Endothelial cell of umbilical vein (primary cell): ENCODE data around the gene PDHX. TPM values are rescaled to one million over a fixed set of nuclear protein-coding genes. Genes with fewer than 3 reads are reported as not detected.
A peak's percentile ranks its signal among the peaks of the same experiment; 100 is the strongest.

Experiments
- BruUV-seq: library from RNA; stranded (reverse); fragments of 400-500 nt; replicated peaks from 2 replicates; lab custom pipeline; 2021; lab: Mats Ljungman, UMichigan
- CTCF ChIA-PET: fragments of 300-600, 350-600 bp; sonication (Branson Sonifier 250); formaldehyde crosslinking; loops from one replicate; lab custom pipeline; 2021; ENCODE audit warnings: antibody characterized with exemption, inconsistent platforms; lab: Charles Lee
- POLR2A ChIA-PET: fragments of 300-600, 350-600 bp; sonication (Branson Sonifier 250); formaldehyde crosslinking; loops from one replicate; lab custom pipeline; 2021; ENCODE audit warnings: antibody characterized with exemption, inconsistent platforms; lab: Charles Lee
- DNase-seq: peaks from one replicate; pipeline ENCODE4 v3.0.0-alpha.2; 2011; ENCODE audit warnings: low read depth, low spot score
- FAIRE-seq: peaks from 2 replicates; lab custom pipeline; 2011; peaks lifted over from hg19 to GRCh38; lab: Jason Lieb, UNC
- H2AFZ ChIP-seq: 2 replicates; pipeline ENCODE4 v1.6.0; 2012; ENCODE audit warnings: low read depth, low read length, control low read depth, inconsistent platforms
- H3K27ac ChIP-seq: 2 replicates; pipeline ENCODE4 v1.5.1; 2011; ENCODE audit warnings: low read depth, mild to moderate bottlenecking, control low read depth, low read length, moderate library complexity; ENCODE audit not compliant: insufficient read depth
- H3K27me3 ChIP-seq, 2 experiments: 2 replicates each; pipeline versions ENCODE4 v1.6.0 to v1.6.1; 2011; ENCODE audit warnings: low read length in 2 of 2, mixed read lengths in 1 of 2; ENCODE audit not compliant: control insufficient read depth in 2 of 2, insufficient read depth in 2 of 2
- H3K36me3 ChIP-seq, 2 experiments: 2 replicates in 1 of 2; 3 replicates in 1 of 2; pipeline ENCODE4 v1.5.1; 2011; ENCODE audit warnings: low read length in 2 of 2, mild to moderate bottlenecking in 1 of 2, moderate library complexity in 1 of 2; ENCODE audit not compliant: control insufficient read depth in 2 of 2, insufficient read depth in 2 of 2; ENCODE audit errors: extremely low read depth in 1 of 2
- H3K4me1 ChIP-seq: 3 replicates; pipeline ENCODE4 v1.5.1; 2011; ENCODE audit warnings: mild to moderate bottlenecking, low read length; ENCODE audit not compliant: control insufficient read depth, insufficient read depth; ENCODE audit errors: extremely low read depth
- H3K4me2 ChIP-seq: 2 replicates; pipeline ENCODE4 v1.6.1; 2011; ENCODE audit warnings: low read length, control low read depth, mixed read lengths; ENCODE audit not compliant: insufficient read depth
- H3K4me3 ChIP-seq, 3 experiments: fragments of 200-600 bp in 1 of 3; sonication (generic), shearing (Covaris generic) in 1 of 3; replicated peaks in 1 of 3; 2 replicates each; pipeline ENCODE4 v1.5.1; 2011 to 2016; ENCODE audit warnings: control low read depth in 3 of 3, low read length in 3 of 3, mild to moderate bottlenecking in 2 of 3, inconsistent platforms in 1 of 3, low read depth in 1 of 3, moderate library complexity in 1 of 3; ENCODE audit not compliant: insufficient read depth in 1 of 3
- H3K79me2 ChIP-seq: 2 replicates; pipeline ENCODE4 v1.6.0; 2012; ENCODE audit warnings: low read length, inconsistent platforms; ENCODE audit not compliant: control insufficient read depth, insufficient read depth
- H3K9ac ChIP-seq: replicated peaks from 2 replicates; pipeline ENCODE3; 2011; ENCODE audit warnings: low read length, control low read depth; ENCODE audit not compliant: insufficient read depth; ENCODE audit errors: extremely low read depth
- H3K9me1 ChIP-seq: replicated peaks from 3 replicates; pipeline ENCODE4 v1.6.0; 2011; ENCODE audit warnings: mild to moderate bottlenecking, low read length; ENCODE audit not compliant: control insufficient read depth, insufficient read depth; ENCODE audit errors: extremely low read depth
- H3K9me3 ChIP-seq: replicated peaks from 2 replicates; pipeline ENCODE4 v1.5.1; 2012; ENCODE audit warnings: low read length, inconsistent platforms; ENCODE audit not compliant: control insufficient read depth, insufficient read depth
- H4K20me1 ChIP-seq: replicated peaks from 2 replicates; pipeline ENCODE3; 2011; ENCODE audit warnings: mild to moderate bottlenecking, low read length; ENCODE audit not compliant: control insufficient read depth, insufficient read depth; ENCODE audit errors: extremely low read depth
- EZH2 ChIP-seq: IDR thresholded peaks from 2 replicates; pipeline ENCODE4 v1.6.1; 2012; ENCODE audit warnings: borderline replicate concordance, low read depth, mild to moderate bottlenecking, moderate library complexity, low read length, inconsistent platforms; ENCODE audit not compliant: severe bottlenecking
- FOS ChIP-seq: IDR thresholded peaks from 2 replicates; pipeline ENCODE4 v1.6.1; 2011; ENCODE audit warnings: mild to moderate bottlenecking, low read length, moderate library complexity, borderline replicate concordance; ENCODE audit not compliant: insufficient read depth
- GATA2 ChIP-seq: IDR thresholded peaks from 2 replicates; pipeline ENCODE4 v1.7.0; 2011; ENCODE audit warnings: low read depth, mild to moderate bottlenecking, moderate library complexity, mixed read lengths, low read length; ENCODE audit not compliant: insufficient read length, insufficient read depth
- JUN ChIP-seq: IDR thresholded peaks from 2 replicates; pipeline ENCODE4 v1.6.1; 2011; ENCODE audit warnings: borderline replicate concordance, low read depth; ENCODE audit not compliant: insufficient read length, insufficient read depth
- MYC ChIP-seq: IDR thresholded peaks from one replicate; pipeline ENCODE4 v1.6.1; 2011; ENCODE audit warnings: mild to moderate bottlenecking, low read depth, low read length
- POLR2A ChIP-seq: IDR thresholded peaks from 2 replicates; pipeline ENCODE4 v1.6.1; 2012; ENCODE audit warnings: low read depth, mild to moderate bottlenecking, control low read depth, low read length
- POLR2AphosphoS5 ChIP-seq: IDR thresholded peaks from 2 replicates; pipeline ENCODE4 v1.6.1; 2012; ENCODE audit warnings: low read depth, mild to moderate bottlenecking, control low read depth, low read length, moderate library complexity; ENCODE audit not compliant: insufficient read depth
- dilution Hi-C: fragments of 300-500 bp; cut with MboI; formaldehyde crosslinking; loops from one replicate; pipeline ENCODE4 v1.15.0; 2019; ENCODE audit warnings: low sequenced_read_pairs; ENCODE audit not compliant: extremely low pct_ligation_motif_present
- intact Hi-C: fragments of 100-400 bp; cut with micrococcal nuclease; formaldehyde crosslinking; loops from one replicate; pipeline ENCODE4 v1.10.0; 2022
- polyA plus RNA-seq, 4 experiments: library from polyadenylated mRNA; depleted of rRNA in 3 of 4; stranded (reverse) in 3 of 4; unstranded in 1 of 4; fragments of >200 nt; gene quantifications; 2 replicates each; pipeline versions ENCODE4 v1.2.1 to v1.2.3, GENCODE V29; 2011 to 2012; ENCODE audit warnings: missing spikeins in 1 of 4
- total RNA-seq: library from RNA; stranded (reverse); gene quantifications from 2 replicates; pipeline ENCODE4 v1.2.3, GENCODE V29; 2021
- TF ChIP-seq, protein P1 (sequence below), 2 donors: IDR thresholded peaks; 1 replicate in 1 of 2; 2 replicates in 1 of 2; pipeline ENCODE4 v1.5.1; 2011; ENCODE audit warnings: low read length in 2 of 2, mild to moderate bottlenecking in 2 of 2, moderate library complexity in 2 of 2, control low read depth in 1 of 2, inconsistent platforms in 1 of 2, low read depth in 1 of 2; ENCODE audit not compliant: insufficient read depth in 1 of 2; ENCODE audit errors: extremely low read depth in 1 of 2
- TF ChIP-seq, protein P2 (sequence below): IDR thresholded peaks from 2 replicates; pipeline ENCODE4 v1.6.1; 2011; ENCODE audit not compliant: insufficient read depth, insufficient read length

Gene PDHX
- total and polyA plus RNA-seq, 2 donors (not counting 3 experiments of a cell fraction or from before 2014, with no cell fraction given): 10.5 to 30.5 TPM

- CTCF ChIA-PET: interaction anchor here (0.6 to 4.0 kb wide), 37 partner anchors 10 to 485 kb away, joined by 3 to 32 read pairs (median 3); partner anchors contain the start of gene CD44
- H3K79me2 ChIP-seq: no peaks in the 10 kb centered on the region
- H3K27ac ChIP-seq: no peak overlapping the region
- no peak overlapping the region for H3K4me2 ChIP-seq
- dilution Hi-C loops: no loop called here
- DNase-seq: peak; percentile 26
- no peaks in the 10 kb centered on the region for H3K9me1 ChIP-seq
- intact Hi-C loops: loop anchor here (1.0 to 5.0 kb wide), 4 partner anchors 71 to 394 kb away; partner anchors contain the start of gene CD44
- no peaks in the 10 kb centered on the region for H3K9me3 ChIP-seq
- no peak overlapping the region for H2AFZ ChIP-seq
- TF ChIP-seq GATA2: peak; percentile 72
- TF ChIP-seq, protein P1, sequence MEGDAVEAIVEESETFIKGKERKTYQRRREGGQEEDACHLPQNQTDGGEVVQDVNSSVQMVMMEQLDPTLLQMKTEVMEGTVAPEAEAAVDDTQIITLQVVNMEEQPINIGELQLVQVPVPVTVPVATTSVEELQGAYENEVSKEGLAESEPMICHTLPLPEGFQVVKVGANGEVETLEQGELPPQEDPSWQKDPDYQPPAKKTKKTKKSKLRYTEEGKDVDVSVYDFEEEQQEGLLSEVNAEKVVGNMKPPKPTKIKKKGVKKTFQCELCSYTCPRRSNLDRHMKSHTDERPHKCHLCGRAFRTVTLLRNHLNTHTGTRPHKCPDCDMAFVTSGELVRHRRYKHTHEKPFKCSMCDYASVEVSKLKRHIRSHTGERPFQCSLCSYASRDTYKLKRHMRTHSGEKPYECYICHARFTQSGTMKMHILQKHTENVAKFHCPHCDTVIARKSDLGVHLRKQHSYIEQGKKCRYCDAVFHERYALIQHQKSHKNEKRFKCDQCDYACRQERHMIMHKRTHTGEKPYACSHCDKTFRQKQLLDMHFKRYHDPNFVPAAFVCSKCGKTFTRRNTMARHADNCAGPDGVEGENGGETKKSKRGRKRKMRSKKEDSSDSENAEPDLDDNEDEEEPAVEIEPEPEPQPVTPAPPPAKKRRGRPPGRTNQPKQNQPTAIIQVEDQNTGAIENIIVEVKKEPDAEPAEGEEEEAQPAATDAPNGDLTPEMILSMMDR (IDR thresholded peaks at IDR 0.05; ENCODE audit: extremely low read depth in 1 of 2, insufficient read depth in 1 of 2, low read depth in 1 of 2, low read length in 2 of 2): no peak
- H3K36me3 ChIP-seq: peaks cover 0 to 2% of the 10 kb centered on the region in 2 experiments
- peaks cover 4% of the 10 kb centered on the region for H3K4me1 ChIP-seq
- H3K27me3 ChIP-seq: no peaks in the 10 kb centered on the region
- no peak overlapping the region for H3K9ac ChIP-seq
- no peak overlapping the region for H3K4me3 ChIP-seq
- FAIRE-seq: peak; percentile 28
- POLR2A ChIA-PET: no interaction called here
- H4K20me1 ChIP-seq: no peaks in the 10 kb centered on the region
- no TSS peak for BruUV-seq
Observed at GRCh38 chr11:34997952-34998528, 81.6 kb downstream of the PDHX start.

DNA sequence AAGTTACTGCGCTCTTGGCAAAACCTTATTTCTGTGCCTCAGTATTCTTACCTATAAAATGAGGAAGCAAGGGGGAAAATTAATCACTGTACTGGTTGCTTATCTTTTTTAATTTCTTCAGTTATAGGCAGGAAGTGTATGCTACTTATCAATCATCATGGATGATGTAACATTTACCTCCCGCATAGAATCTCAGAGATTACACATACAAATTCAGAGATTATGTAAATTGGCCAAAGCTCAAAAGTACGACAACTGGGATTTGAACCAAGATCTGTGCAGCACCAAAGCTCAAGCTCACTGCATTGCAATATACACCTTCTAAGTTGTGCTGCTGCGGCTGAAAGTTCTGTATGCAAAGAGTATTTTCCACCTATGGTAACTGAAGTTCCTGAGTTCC, 83.0 kb downstream of the PDHX start:
- H3K79me2 ChIP-seq: no peaks in the 10 kb centered on the region
- H3K27me3 ChIP-seq: no peaks in the 10 kb centered on the region
- peaks cover 4% of the 10 kb centered on the region for H3K4me1 ChIP-seq
- no peak overlapping the region for H3K27ac ChIP-seq
- POLR2A ChIA-PET: no interaction called here
- no peaks in the 10 kb centered on the region for H3K9me3 ChIP-seq
- H3K4me2 ChIP-seq: no peak overlapping the region
- FAIRE-seq (no peak), DNase-seq (no peak)
- TF ChIP-seq POLR2A: no peak
- TF ChIP-seq GATA2: no peak
- TF ChIP-seq, protein P1 (IDR thresholded peaks at IDR 0.05; ENCODE audit: extremely low read depth in 1 of 2, insufficient read depth in 1 of 2, low read depth in 1 of 2, low read length in 2 of 2): no peak
- TF ChIP-seq EZH2: no peak
- no peak for TF ChIP-seq JUN
- TF ChIP-seq, protein P2, sequence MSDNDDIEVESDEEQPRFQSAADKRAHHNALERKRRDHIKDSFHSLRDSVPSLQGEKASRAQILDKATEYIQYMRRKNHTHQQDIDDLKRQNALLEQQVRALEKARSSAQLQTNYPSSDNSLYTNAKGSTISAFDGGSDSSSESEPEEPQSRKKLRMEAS: no peak
- TF ChIP-seq FOS: no peak
- TF ChIP-seq MYC: no peak
- TF ChIP-seq POLR2AphosphoS5: no peak
- dilution Hi-C loops: no loop called here
- H3K9ac ChIP-seq: no peak overlapping the region
- no peaks in the 10 kb centered on the region for H3K9me1 ChIP-seq
- intact Hi-C loops: loop anchor here (2.0 to 5.0 kb wide), 2 partner anchors 72 to 139 kb away; partner anchors contain the start of gene CD44
- H4K20me1 ChIP-seq: no peaks in the 10 kb centered on the region
- no TSS peak for BruUV-seq
- CTCF ChIA-PET: interaction anchor here (0.9 to 4.0 kb wide), 8 partner anchors 21 to 392 kb away, joined by 3 to 32 read pairs (median 4); no protein-coding TSS in a partner anchor
- H3K4me3 ChIP-seq: no peak overlapping the region
- H2AFZ ChIP-seq: no peak overlapping the region
- H3K36me3 ChIP-seq: peaks cover 0 to 2% of the 10 kb centered on the region in 2 experiments
